Ammon's horn (tissue), 1 donor: Measurements from ENCODE around the gene FAM193B.

Experiments
- DNase-seq: peaks from one replicate; pipeline ENCODE4 v3.0.0-alpha.2; 2016; ENCODE audit warnings: low spot score

FAM193B gene

GRCh38 chr5:177554474-177555111, at the start of gene FAM193B:
FAM193B (minus strand) TSS chr5:177554563; CDS start chr5:177554458, 105 bp downstream.
- peak; percentile 93 for DNase-seq

- no peak for DNase-seq
These were observed 49.8 kb upstream of the FAM193B start for GRCh38 chr5:177604116-177604521.

- no peak for DNase-seq
These were observed 49.3 kb upstream of the FAM193B start for GRCh38 chr5:177603631-177604030.

- DNase-seq, result no peak
These were observed 48.1 kb upstream of the FAM193B start for GRCh38 chr5:177602458-177602830.

- DNase-seq, result no peak
These were observed 47.5 kb upstream of the FAM193B start for GRCh38 chr5:177601577-177602457.

GRCh38 chr5:177601126-177601525, 46.8 kb upstream of the FAM193B start:
- DNase-seq, result no peak

GRCh38 chr5:177600508-177601018, 46.2 kb upstream of the FAM193B start:
- DNase-seq, result peak; percentile 53

GRCh38 chr5:177599731-177600507, 45.6 kb upstream of the FAM193B start, which contains the start of gene B4GALT7:
B4GALT7 (plus strand) TSS chr5:177600132; CDS start chr5:177600211, 79 bp downstream.
- DNase-seq, result peak; percentile 82

GRCh38 chr5:177598477-177598876, 44.1 kb upstream of the FAM193B start:
- no peak for DNase-seq

- no peak for DNase-seq
These were observed 42.4 kb upstream of the FAM193B start for GRCh38 chr5:177596775-177597238.

- DNase-seq, result no peak
These were observed 41.8 kb upstream of the FAM193B start for GRCh38 chr5:177595991-177596774.

GRCh38 chr5:177595026-177595585, 40.7 kb upstream of the FAM193B start:
- DNase-seq, result no peak

- no peak for DNase-seq
These were observed 39.7 kb upstream of the FAM193B start for GRCh38 chr5:177594071-177594470.

- no peak for DNase-seq
These were observed 39.1 kb upstream of the FAM193B start for GRCh38 chr5:177593511-177593910.

GRCh38 chr5:177592905-177593304, 38.5 kb upstream of the FAM193B start:
- no peak for DNase-seq

- peak; percentile 92 for DNase-seq
These were observed 37.9 kb upstream of the FAM193B start, which contains the start of gene TMED9 for GRCh38 chr5:177592010-177592834. TMED9 (plus strand) TSS chr5:177592203; CDS start chr5:177592215, 12 bp downstream.

- no peak for DNase-seq
These were observed 37.3 kb upstream of the FAM193B start for GRCh38 chr5:177591690-177592009.

- no peak for DNase-seq
These were observed 36.0 kb upstream of the FAM193B start for GRCh38 chr5:177590406-177590805.

- DNase-seq, result no peak
These were observed 34.1 kb upstream of the FAM193B start for GRCh38 chr5:177588413-177588909.

- DNase-seq, result no peak
These were observed 24.0 kb upstream of the FAM193B start for GRCh38 chr5:177578316-177578715.
